ENCODE measurements around the gene PEAK3.

The PEAK3 gene

DNA sequence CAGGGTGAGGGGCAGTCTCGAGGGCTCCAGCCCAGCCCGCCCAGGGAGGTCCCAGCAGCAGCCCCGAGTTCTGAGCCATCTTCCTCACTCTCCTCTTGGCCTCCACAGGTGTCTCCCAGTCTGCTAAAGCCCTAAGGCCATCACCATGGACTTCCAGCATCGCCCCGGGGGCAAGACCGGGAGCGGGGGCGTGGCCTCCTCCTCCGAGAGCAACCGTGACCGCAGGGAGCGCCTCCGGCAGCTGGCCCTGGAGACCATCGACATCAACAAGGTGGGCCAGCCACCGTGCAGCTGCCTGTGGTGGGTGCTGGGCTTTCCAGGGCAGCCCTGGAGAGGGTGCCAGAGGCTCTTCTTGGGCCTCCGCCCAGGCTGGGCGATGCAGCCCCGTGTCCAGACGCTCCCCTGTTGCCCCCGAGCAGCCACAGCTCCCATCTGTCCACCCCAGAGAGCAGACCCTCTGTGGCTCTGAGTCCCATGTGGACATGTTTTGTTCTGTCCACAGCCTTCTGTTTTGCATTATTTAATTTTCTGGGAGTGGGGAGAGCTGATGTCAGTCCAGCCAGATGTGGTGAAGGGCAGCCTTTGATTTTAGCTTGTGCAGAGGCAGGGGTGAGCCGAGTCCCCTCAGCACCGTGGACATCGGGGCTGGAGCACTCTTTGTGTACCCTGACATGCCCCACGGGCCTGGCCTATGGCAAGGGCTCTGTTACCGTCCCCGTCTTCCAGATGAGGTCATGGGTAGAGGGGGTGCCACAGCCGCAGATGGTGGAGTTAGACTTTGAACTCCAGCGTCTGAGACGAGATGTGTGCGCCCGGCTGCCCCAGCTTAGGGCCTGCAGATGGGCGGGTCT is 38.5 kb downstream of the PEAK3 start:
- TF ChIP-seq, protein P1, sequence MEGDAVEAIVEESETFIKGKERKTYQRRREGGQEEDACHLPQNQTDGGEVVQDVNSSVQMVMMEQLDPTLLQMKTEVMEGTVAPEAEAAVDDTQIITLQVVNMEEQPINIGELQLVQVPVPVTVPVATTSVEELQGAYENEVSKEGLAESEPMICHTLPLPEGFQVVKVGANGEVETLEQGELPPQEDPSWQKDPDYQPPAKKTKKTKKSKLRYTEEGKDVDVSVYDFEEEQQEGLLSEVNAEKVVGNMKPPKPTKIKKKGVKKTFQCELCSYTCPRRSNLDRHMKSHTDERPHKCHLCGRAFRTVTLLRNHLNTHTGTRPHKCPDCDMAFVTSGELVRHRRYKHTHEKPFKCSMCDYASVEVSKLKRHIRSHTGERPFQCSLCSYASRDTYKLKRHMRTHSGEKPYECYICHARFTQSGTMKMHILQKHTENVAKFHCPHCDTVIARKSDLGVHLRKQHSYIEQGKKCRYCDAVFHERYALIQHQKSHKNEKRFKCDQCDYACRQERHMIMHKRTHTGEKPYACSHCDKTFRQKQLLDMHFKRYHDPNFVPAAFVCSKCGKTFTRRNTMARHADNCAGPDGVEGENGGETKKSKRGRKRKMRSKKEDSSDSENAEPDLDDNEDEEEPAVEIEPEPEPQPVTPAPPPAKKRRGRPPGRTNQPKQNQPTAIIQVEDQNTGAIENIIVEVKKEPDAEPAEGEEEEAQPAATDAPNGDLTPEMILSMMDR (IDR thresholded peaks at IDR 0.05; ENCODE audit: insufficient read depth, missing control alignments), result no peak
- no peak for FAIRE-seq
- no peak for DNase-seq (ENCODE audit: insufficient read length, low spot score)

DNA sequence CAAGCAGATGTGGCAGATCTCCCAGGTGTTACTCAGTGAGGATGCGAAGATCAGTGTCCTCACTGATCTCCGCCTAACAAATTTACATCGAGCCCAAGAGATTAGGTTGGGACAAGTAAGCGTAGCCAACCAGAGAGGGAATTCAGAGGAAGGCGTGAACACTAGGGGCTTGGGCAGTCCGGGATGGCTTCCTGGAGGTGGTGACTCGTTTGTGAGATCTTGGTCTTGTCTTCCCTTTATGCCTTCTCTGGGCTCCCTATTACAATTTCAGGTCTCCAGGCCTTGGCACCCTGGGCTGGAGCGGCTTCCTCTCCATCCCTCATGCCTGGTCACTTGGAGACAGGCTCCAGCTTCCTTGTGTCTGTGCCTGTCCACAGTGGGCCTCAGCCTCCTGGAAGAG is 39.2 kb downstream of the PEAK3 start:
- TF ChIP-seq, protein P1 (IDR thresholded peaks at IDR 0.05; ENCODE audit: insufficient read depth, missing control alignments), result no peak
- FAIRE-seq, result no peak
- DNase-seq (ENCODE audit: insufficient read length, low spot score), result no peak

- TF ChIP-seq, protein P1 (IDR thresholded peaks at IDR 0.05; ENCODE audit: insufficient read depth, missing control alignments), result no peak
- DNase-seq (ENCODE audit: insufficient read length, low spot score) (no peak), FAIRE-seq (no peak)
Observed at GRCh38 chr19:2242092-2242537, 39.9 kb downstream of the PEAK3 start.

- TF ChIP-seq, protein P1 (IDR thresholded peaks at IDR 0.05; ENCODE audit: insufficient read depth, missing control alignments), result no peak
- FAIRE-seq, result no peak
- DNase-seq (ENCODE audit: insufficient read length, low spot score), result no peak
Observed at GRCh38 chr19:2240881-2241760, 40.9 kb downstream of the PEAK3 start.

DNA sequence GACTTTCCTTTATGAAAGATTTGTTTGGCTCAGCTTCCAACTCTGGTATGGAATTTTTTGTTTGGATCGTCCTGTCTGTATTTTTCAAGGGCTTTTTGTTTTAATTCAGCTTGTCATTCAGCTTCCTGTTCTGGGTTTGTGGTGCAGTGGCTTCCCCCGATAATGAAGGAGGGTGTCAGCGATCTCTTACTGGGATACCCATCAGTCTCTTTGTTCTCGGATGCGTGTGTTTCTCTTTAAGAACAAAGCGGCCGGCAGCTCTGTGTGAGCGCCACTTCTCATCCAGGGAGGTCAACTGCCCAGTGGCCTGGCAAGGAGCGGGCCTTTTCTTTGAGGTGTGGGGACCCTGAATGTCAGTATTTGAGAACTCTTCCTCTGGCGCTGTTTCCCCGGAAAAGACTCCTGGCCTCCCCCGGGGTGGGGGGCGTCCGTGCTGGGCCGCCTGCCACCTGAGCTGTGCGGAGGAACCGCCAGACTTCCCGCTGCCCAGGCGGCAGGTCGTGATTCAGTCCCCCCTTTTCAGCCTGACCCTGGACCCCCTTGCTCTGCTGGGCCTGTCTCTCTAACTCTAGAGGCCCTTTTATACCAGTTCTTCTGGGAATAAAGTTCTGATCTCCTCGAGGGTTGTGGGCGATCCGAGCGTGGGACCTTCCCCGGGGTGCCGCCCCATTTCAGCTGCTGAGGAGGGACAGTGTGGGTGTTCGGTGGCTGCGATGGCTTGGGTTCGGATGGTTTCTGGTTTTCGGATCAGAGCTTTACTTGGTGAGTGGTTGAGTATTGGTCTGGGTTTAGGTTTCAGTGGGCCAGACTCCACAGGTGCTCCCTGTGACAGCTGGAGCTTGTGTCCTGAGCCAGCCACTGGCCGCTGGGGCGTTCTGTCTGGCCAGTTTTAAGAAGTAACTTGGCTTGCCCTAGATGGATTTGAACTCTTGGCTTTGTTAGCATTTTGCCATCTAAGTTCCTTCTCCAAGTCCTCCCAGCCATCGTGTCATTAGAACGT is 41.9 kb downstream of the PEAK3 start:
- FAIRE-seq, result no peak
- no peak for DNase-seq (ENCODE audit: insufficient read length, low spot score)
- TF ChIP-seq, protein P1 (IDR thresholded peaks at IDR 0.05; ENCODE audit: insufficient read depth, missing control alignments), result no peak

DNA sequence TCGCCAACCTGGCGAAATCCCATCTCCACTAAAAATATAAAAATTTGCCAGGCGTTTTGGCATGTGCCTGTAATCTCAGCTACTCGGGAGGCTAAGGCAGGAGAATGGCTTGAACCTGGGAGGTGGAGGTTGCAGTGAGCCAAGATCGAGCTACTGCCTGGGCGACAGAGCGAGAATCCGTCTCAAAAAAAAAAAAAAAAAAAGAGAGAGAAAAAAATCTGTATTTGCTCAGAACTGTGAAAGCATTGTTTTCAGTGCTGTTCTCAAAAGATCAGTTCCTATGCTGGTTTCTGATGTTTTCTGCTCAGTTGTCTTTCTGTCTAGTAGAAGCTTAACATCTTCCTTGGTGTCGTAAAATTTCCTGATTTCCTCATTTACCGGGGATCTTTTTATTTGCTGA is 42.8 kb downstream of the PEAK3 start:
- TF ChIP-seq, protein P1 (IDR thresholded peaks at IDR 0.05; ENCODE audit: insufficient read depth, missing control alignments), result no peak
- FAIRE-seq (no peak), DNase-seq (ENCODE audit: insufficient read length, low spot score) (no peak)

Data from D721Med (cell line).